Activated naive CD4-positive, alpha-beta T cell (primary cell): Measurements from ENCODE around the gene DDIT4L.
"Not testable (repeated sequence)": the region's sequence is repeated elsewhere in the genome, so short reads cannot be mapped to it uniquely, and the experiment has no call there.

Experiments
- DNase-seq, 4 experiments: peaks; one replicate each; lab custom pipeline; 2025; lab: John Stamatoyannopoulos, UW

Gene DDIT4L

DNA sequence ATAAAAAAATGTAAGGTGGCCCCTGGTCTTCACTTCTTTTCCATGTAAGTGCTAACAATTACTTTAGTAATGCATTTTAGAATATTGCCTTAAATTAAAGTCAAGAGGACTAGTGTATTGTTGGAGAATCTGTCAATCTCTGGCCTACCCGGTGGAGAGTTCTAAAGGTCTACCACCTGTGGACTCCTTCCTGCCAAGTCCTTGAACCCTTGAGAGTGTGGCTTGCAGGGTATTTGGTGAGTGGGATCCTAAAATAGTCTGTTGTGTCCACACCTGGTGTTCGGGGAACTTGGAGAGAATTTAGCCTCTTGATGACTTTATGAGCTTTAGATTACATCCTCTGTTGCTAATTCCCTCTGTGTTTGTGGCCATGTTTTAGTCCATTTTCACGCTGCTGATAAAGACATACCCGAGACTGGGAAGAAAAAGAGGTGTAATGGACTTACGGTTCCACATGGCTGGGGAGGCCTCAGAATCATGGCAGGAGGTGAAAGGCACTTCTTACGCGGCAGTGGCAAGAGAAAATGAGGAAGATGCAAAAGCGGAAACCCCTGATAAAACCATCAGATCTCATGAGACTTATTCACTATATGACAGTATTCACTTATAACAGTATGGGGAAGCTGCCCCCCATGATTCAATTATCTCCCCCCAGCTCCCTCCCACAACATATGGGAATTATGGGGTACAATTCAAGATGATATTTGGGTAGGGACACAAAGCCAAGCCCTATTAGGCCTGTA is 23.8 kb downstream of the DDIT4L start:
- DNase-seq = no peak

GRCh38 chr4:100165809-100166208 is 24.5 kb downstream of the DDIT4L start:
- no peak for DNase-seq

GRCh38 chr4:100164808-100165760 is 25.2 kb downstream of the DDIT4L start:
- DNase-seq = no peak

GRCh38 chr4:100162027-100162685 is 28.1 kb downstream of the DDIT4L start:
- no peak for DNase-seq

DNA sequence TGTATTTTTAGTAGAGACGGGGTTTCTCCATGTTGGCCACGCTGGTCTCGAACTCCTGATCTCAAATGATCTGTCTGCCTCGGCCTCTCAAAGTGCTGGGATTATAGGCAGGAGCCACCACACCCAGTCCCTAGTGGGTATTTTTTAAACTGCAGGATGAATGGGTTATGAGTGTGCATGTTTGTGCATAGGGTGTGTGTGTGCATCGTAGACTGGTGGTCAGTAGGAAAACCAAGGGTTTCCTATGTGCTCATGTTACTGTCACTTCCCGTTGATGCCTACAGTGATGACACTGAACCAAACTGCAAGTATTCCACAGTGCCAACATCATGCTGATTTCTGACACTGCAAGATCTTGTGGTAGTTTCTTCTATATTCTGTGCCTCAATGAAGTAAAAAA is 41.1 kb downstream of the DDIT4L start:
- DNase-seq = no peak

DNA sequence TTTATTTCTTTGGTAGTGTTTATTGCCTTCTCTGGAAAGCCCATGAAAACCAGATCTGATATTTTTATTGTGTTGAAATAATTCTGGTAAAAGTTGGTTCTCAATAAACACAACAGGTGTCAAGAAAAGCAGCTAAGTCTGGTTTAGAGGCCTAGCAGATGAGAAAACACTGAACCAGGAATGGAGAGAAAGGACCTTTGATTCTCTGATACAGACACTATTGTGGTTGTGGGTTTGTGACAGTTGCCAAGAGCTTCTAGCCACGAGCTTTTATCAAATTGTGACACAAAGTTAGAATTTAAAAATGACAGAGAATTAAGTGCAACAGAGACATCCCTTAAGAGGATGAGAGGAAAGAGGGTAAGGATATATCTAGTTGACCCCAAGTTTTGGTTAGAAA is 42.6 kb downstream of the DDIT4L start:
- DNase-seq = no peak

DNA sequence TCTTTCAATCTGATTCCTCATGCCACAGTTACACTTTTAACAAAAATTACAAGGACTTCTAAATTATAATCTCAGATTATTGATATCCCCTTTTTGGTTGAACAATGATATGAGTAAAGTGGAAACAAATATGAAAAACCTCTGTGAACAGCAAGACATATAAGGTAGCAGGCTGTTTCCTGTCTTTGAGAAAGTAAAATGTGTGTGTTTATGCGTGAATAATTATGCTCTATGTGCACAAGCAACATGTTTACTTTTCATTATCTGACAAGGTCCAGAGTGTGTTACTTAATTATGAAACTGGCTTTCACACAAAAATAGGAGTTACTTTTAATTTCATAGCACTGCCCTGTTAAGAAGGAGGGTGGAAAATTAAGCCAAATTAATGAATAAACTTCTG is 43.1 kb downstream of the DDIT4L start:
- DNase-seq = no peak

GRCh38 chr4:100146756-100147155 is 43.5 kb downstream of the DDIT4L start:
- no peak for DNase-seq

DNA sequence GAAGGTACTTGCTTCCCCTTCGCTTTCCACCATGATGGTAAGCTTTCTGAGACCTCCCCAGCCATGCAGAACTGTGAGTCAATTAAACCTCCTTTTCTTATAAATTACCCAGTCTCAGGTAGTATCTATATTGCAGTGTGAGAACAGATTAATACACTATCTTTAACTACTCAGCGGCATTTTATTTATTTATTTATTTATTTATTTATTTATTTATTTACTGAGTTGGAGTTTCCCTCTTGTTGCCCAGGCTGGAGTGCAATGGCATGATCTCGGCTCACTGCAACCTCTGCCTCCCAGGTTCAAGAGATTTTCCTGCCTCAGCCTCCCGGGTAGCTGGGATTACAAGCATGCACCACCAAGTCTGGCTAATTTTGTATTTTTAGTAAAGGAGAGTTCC is 52.9 kb downstream of the DDIT4L start:
- DNase-seq = not testable (repeated sequence)
